Smooth muscle cell (in vitro differentiated cells): Measurements from ENCODE around the gene SLC25A34. TPM values are rescaled to one million over a fixed set of nuclear protein-coding genes. Genes with fewer than 3 reads are reported as not detected.

Experiments used
- DNase-seq: peaks from one replicate; lab custom pipeline; 2025; ENCODE audit not compliant: unreplicated experiment; lab: John Stamatoyannopoulos, UW
- H2AFZ ChIP-seq: fragments of 200-600 bp; sonication (generic); 2 replicates; pipeline ENCODE4 v1.6.0; 2016; ENCODE audit warnings: antibody characterized with exemption, low read depth, mild to moderate bottlenecking
- H3F3A ChIP-seq: fragments of 200-600 bp; sonication (generic); 2 replicates; pipeline ENCODE4 v1.6.0; 2017; ENCODE audit warnings: antibody characterized with exemption, low read depth
- H3K27ac ChIP-seq: fragments of 200-600 bp; sonication (generic); 2 replicates; pipeline ENCODE4 v1.5.1; 2016; ENCODE audit warnings: low read depth, mild to moderate bottlenecking
- H3K27me3 ChIP-seq: fragments of 200-600 bp; sonication (generic); 2 replicates; pipeline ENCODE4 v1.6.1; 2016; ENCODE audit warnings: low read depth, mild to moderate bottlenecking
- H3K36me3 ChIP-seq: fragments of 200-600 bp; sonication (generic); 2 replicates; pipeline ENCODE4 v1.5.1; 2016; ENCODE audit warnings: low read depth
- H3K4me1 ChIP-seq: fragments of 200-600 bp; sonication (generic); 2 replicates; pipeline ENCODE4 v1.5.1; 2016; ENCODE audit warnings: low read depth
- H3K4me2 ChIP-seq: fragments of 200-600 bp; sonication (generic); 2 replicates; pipeline ENCODE4 v1.6.0; 2016; ENCODE audit warnings: mild to moderate bottlenecking
- H3K4me3 ChIP-seq: fragments of 200-600 bp; sonication (generic); 2 replicates; pipeline ENCODE4 v1.5.1; 2016; ENCODE audit warnings: mild to moderate bottlenecking
- H3K79me2 ChIP-seq: fragments of 200-600 bp; sonication (generic); 2 replicates; pipeline ENCODE4 v1.6.0; 2016; ENCODE audit warnings: low read depth, mild to moderate bottlenecking
- H3K9ac ChIP-seq: fragments of 200-600 bp; sonication (generic); 2 replicates; pipeline ENCODE4 v1.6.0; 2016; ENCODE audit warnings: low read depth
- H3K9me3 ChIP-seq: fragments of 200-600 bp; sonication (generic); replicated peaks from 2 replicates; pipeline ENCODE4 v1.5.1; 2016; ENCODE audit warnings: low read depth
- H4K20me1 ChIP-seq: fragments of 200-600 bp; sonication (generic); 2 replicates; pipeline ENCODE4 v1.6.0; 2016; ENCODE audit warnings: low read depth
- WGBS: methylation state at CpG from one replicate; pipeline ENCODE4 v1.1.7; 2016; ENCODE audit warnings: low lambda C conversion rate; 5-methylcytosine and 5-hydroxymethylcytosine counted together
- polyA plus RNA-seq: library from polyadenylated mRNA; unstranded; fragments of >200 nt; fragmentation: Nextera tagmentation; extraction: Ambion mirVana; gene quantifications from 2 replicates; pipeline ENCODE4 v1.2.1, GENCODE V29; 2016
- total RNA-seq: library from RNA; depleted of rRNA; stranded (reverse); fragments of >200 nt; gene quantifications from 2 replicates; pipeline ENCODE4 v1.2.3, GENCODE V29; 2014
- TF ChIP-seq, protein P1 (sequence below): fragments of 200-600 bp; sonication (generic); IDR thresholded peaks from 2 replicates; pipeline ENCODE4 v1.5.1; 2017; ENCODE audit warnings: borderline replicate concordance, mild to moderate bottlenecking, antibody characterized with exemption; ENCODE audit not compliant: insufficient read depth, poor library complexity, severe bottlenecking

The SLC25A34 gene
- total and polyA plus RNA-seq, 2 experiments from 2014 or later, result 0.76 to 1.6 TPM

DNA sequence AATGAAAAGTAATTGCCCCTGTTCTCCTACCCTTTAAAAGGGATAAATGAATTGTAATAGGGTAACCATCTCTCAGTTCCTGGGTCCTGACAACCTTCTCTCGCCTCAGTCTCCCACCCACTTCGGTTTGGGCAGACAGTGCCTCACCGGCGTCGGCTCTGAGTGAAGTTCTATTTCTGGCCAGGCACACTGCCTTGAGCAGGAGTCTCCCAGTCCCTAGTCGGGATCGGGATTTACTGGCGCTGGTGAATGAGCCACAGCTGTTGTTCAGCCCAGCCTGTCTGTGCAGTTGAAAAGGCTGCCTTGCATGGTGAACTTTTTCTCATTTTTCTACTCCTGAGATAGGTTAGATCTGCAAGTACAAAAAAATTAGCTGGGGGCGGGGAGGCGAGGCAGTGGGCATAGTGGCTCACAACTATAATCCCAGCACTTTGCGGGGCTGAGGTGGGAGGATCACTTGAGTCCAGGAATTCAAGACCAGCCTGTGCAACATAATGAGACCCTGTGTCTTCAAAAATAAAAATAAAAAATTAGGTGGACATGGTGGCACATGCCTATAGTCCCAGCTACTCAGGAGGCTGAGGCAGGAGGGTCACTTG, 44.5 kb upstream of the SLC25A34 start:
- TF ChIP-seq, protein P1, sequence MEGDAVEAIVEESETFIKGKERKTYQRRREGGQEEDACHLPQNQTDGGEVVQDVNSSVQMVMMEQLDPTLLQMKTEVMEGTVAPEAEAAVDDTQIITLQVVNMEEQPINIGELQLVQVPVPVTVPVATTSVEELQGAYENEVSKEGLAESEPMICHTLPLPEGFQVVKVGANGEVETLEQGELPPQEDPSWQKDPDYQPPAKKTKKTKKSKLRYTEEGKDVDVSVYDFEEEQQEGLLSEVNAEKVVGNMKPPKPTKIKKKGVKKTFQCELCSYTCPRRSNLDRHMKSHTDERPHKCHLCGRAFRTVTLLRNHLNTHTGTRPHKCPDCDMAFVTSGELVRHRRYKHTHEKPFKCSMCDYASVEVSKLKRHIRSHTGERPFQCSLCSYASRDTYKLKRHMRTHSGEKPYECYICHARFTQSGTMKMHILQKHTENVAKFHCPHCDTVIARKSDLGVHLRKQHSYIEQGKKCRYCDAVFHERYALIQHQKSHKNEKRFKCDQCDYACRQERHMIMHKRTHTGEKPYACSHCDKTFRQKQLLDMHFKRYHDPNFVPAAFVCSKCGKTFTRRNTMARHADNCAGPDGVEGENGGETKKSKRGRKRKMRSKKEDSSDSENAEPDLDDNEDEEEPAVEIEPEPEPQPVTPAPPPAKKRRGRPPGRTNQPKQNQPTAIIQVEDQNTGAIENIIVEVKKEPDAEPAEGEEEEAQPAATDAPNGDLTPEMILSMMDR, result no peak
- no peak overlapping the region for H2AFZ ChIP-seq
- WGBS, result 50% methylated on average over 11 of the region's 11 CpGs
- H3K9me3 ChIP-seq, result no peaks in the 10 kb centered on the region
- H3F3A ChIP-seq, result peaks cover 10% of the 10 kb centered on the region
- H3K4me1 ChIP-seq, result no peaks in the 10 kb centered on the region
- H3K79me2 ChIP-seq, result peaks cover 100% of the 10 kb centered on the region
- no peak overlapping the region for H3K4me3 ChIP-seq
- H4K20me1 ChIP-seq, result peaks cover 99% of the 10 kb centered on the region
- H3K36me3 ChIP-seq, result no peaks in the 10 kb centered on the region
- no peaks in the 10 kb centered on the region for H3K27me3 ChIP-seq
- peak overlapping the region; percentile 60 for H3K4me2 ChIP-seq
- H3K9ac ChIP-seq, result no peak overlapping the region
- DNase-seq, result no peak
- peak overlapping the region; percentile 44 for H3K27ac ChIP-seq

GRCh38 chr1:15692121-15692682, 43.9 kb upstream of the SLC25A34 start:
- no peak overlapping the region for H3K4me3 ChIP-seq
- no peaks in the 10 kb centered on the region for H3K9me3 ChIP-seq
- H3K9ac ChIP-seq, result no peak overlapping the region
- TF ChIP-seq, protein P1, result no peak
- H3K79me2 ChIP-seq, result peaks cover 100% of the 10 kb centered on the region
- H3K27ac ChIP-seq, result no peak overlapping the region
- no peaks in the 10 kb centered on the region for H3K36me3 ChIP-seq
- H3K27me3 ChIP-seq, result no peaks in the 10 kb centered on the region
- H3F3A ChIP-seq, result peaks cover 10% of the 10 kb centered on the region
- no peaks in the 10 kb centered on the region for H3K4me1 ChIP-seq
- WGBS, result 83% methylated on average over 5 of the region's 5 CpGs
- H4K20me1 ChIP-seq, result peaks cover 99% of the 10 kb centered on the region
- no peak overlapping the region for H2AFZ ChIP-seq
- DNase-seq, result no peak
- peak overlapping the region; percentile 26 for H3K4me2 ChIP-seq

- DNase-seq, result no peak
- no peak overlapping the region for H2AFZ ChIP-seq
- H3K9ac ChIP-seq, result no peak overlapping the region
- H3K79me2 ChIP-seq, result peaks cover 100% of the 10 kb centered on the region
- H3K27me3 ChIP-seq, result no peaks in the 10 kb centered on the region
- H3K9me3 ChIP-seq, result no peaks in the 10 kb centered on the region
- no peak overlapping the region for H3K4me3 ChIP-seq
- TF ChIP-seq, protein P1, result no peak
- no peaks in the 10 kb centered on the region for H3K4me1 ChIP-seq
- H3K27ac ChIP-seq, result no peak overlapping the region
- no peaks in the 10 kb centered on the region for H3K36me3 ChIP-seq
- peaks cover 10% of the 10 kb centered on the region for H3F3A ChIP-seq
- 82% methylated on average over 5 of the region's 5 CpGs for WGBS
- no peak overlapping the region for H3K4me2 ChIP-seq
- peaks cover 99% of the 10 kb centered on the region for H4K20me1 ChIP-seq
Measured at GRCh38 chr1:15693371-15693770, 42.7 kb upstream of the SLC25A34 start.
